Measurements from ENCODE around the gene FAIM2. TPM values are rescaled to one million over a fixed set of nuclear protein-coding genes. Genes with fewer than 3 reads are reported as not detected.

Gene FAIM2
- total and polyA plus RNA-seq, 10 of the 15 experiments (the other 5 are each of a cell fraction or from before 2014, with no cell fraction given) = not detected

GRCh38 chr12:49944046-49944445 lies 40.3 kb upstream of the FAIM2 start:
- WGBS (ENCODE audit: insufficient coverage, insufficient replicate concordance, low lambda C conversion rate, missing lambda C conversion rate) = 67% methylated on average over 3 of the region's 5 CpGs
- H3K27ac ChIP-seq (ENCODE audit: control insufficient read depth, insufficient read depth) = no peak overlapping the region
- ChIA-PET POLR2A (no interaction called here), CTCF (interaction anchor here (1.1 to 2.0 kb wide), 2 partner anchors 12 to 23 kb away, joined by 4 to 8 read pairs; no protein-coding TSS in a partner anchor), SMC1A (ENCODE audit: uncharacterized antibody, unreplicated experiment) (no interaction called here), RAD21 (ENCODE audit: unreplicated experiment) (no interaction called here)
- H3K4me1 ChIP-seq (ENCODE audit: control insufficient read depth, insufficient read depth, low read length) = no peaks in the 10 kb centered on the region
- BruUV-seq (replicated peaks) = no TSS peak
- ATAC-seq = no peak
- FAIRE-seq = no peak
- intact Hi-C loops (cut with micrococcal nuclease; ENCODE audit: unreplicated experiment) = no loop called here
- H3K36me3 ChIP-seq (ENCODE audit: control insufficient read depth in 2 of 2, insufficient read depth in 2 of 2, low read length in 1 of 2) = no peaks in the 10 kb centered on the region
- H3K4me2 ChIP-seq (ENCODE audit: control insufficient read depth, insufficient read depth) = no peak overlapping the region
- no peaks in the 10 kb centered on the region for H3K79me2 ChIP-seq (ENCODE audit: control insufficient read depth, insufficient read depth, low read length)
- H3K4me3 ChIP-seq = no peak overlapping the region
- no peak overlapping the region for H2AFZ ChIP-seq (ENCODE audit: control insufficient read depth, low read depth, low read length)
- no peak overlapping the region for H3K9ac ChIP-seq (ENCODE audit: control insufficient read depth, insufficient read depth, low read length)
- H3K27me3 ChIP-seq (replicated peaks in 1 of 2; ENCODE audit: control insufficient read depth in 2 of 2, insufficient read depth in 2 of 2, low read length in 1 of 2) = no peaks in the 10 kb centered on the region; a peak in 1 of 4 replicates
- in situ Hi-C loops (cut with MboI) = no loop called here
- H4K20me1 ChIP-seq (ENCODE audit: control insufficient read depth, insufficient read depth) = no peaks in the 10 kb centered on the region
- DNase-seq (ENCODE audit: low read depth, low spot score) = no peak
- TF ChIP-seq IRF5 (IDR thresholded peaks at IDR 0.05; ENCODE audit: borderline replicate concordance) (no peak), SUZ12 (IDR thresholded peaks at IDR 0.05; ENCODE audit: unreplicated experiment) (no peak), NR2C2 (IDR thresholded peaks at IDR 0.05; ENCODE audit: borderline replicate concordance, control insufficient read depth, insufficient read length, low read depth) (no peak), MTA2 (IDR thresholded peaks at IDR 0.05; ENCODE audit: low read depth) (no peak), SREBF2 (IDR thresholded peaks at IDR 0.05; ENCODE audit: low read length) (no peak), RBBP5 (conservative IDR thresholded peaks at IDR 0.05) (no peak), KLF5 (IDR thresholded peaks at IDR 0.05; ENCODE audit: partially characterized antibody) (no peak), STAT1 (conservative IDR thresholded peaks at IDR 0.05) (no peak), E2F8 (IDR thresholded peaks at IDR 0.05; ENCODE audit: low read depth, partially characterized antibody) (no peak), MAX (IDR thresholded peaks at IDR 0.05; ENCODE audit: low read depth, low read length) (no peak), RFX5 (IDR thresholded peaks at IDR 0.05; ENCODE audit: low read depth, low read length) (no peak), POLR2AphosphoS5 (IDR thresholded peaks at IDR 0.05; ENCODE audit: low read length) (no peak)
- no peaks in the 10 kb centered on the region for H3K9me3 ChIP-seq (replicated peaks; ENCODE audit: control insufficient read depth, insufficient read depth, low read length)

Measured in GM12878 (cell line).